Dermis blood vessel endothelial cell (primary cell): ENCODE results near the gene RPS6KC1. TPM values are rescaled to one million over a fixed set of nuclear protein-coding genes. Genes with fewer than 3 reads are reported as not detected.

Source experiments
- DNase-seq: peaks from one replicate; pipeline ENCODE4 v3.0.0; 2010
- total RNA-seq: library from RNA; depleted of rRNA; stranded (reverse); fragments of >200 nt; gene quantifications from 2 replicates; pipeline ENCODE4 v1.2.3, GENCODE V29; 2014

RPS6KC1 gene
- total RNA-seq, 1 donor from 2014 or later = 25.2 TPM

DNA sequence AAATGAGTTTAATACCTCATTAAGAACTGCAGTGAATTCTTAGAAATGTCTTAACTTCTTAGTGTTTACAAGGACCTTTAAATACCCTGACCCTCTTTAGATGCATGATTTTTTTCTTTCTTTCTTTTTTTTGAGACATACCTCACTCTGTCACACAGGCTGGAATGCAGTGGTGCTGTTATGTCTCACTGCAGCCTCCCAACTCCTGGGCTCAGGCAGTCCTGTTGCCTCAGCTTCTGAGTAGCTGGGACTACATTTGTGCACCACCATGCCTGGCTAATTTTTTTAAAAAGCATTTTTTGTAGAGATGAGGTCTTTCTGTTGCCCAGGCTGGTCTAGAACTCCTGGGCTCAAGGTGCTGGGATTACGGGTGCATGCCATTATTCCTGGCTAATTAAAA is 191.8 kb downstream of the RPS6KC1 start:
- no peak for DNase-seq

DNA sequence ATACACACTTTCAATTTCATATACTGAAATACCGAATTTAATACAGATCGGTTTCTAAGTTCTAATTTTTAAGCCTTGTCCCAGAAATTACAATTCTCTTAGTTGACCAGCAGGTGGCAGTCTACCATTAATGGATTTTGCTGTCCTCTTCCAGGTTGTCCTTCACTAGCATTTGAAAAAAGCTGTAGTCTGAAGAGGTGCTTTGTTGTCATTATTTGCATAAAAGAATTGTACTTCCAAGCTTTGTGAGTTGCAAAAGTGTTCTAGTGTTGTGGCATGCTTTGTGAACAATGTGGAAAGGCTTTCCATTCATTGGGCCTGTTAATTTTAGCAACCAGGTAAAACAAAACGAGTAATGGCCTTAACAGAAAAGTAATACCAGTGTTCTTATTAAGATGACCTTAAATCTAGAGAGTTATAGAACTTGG is 193.6 kb downstream of the RPS6KC1 start:
- peak; percentile 79 for DNase-seq

DNA sequence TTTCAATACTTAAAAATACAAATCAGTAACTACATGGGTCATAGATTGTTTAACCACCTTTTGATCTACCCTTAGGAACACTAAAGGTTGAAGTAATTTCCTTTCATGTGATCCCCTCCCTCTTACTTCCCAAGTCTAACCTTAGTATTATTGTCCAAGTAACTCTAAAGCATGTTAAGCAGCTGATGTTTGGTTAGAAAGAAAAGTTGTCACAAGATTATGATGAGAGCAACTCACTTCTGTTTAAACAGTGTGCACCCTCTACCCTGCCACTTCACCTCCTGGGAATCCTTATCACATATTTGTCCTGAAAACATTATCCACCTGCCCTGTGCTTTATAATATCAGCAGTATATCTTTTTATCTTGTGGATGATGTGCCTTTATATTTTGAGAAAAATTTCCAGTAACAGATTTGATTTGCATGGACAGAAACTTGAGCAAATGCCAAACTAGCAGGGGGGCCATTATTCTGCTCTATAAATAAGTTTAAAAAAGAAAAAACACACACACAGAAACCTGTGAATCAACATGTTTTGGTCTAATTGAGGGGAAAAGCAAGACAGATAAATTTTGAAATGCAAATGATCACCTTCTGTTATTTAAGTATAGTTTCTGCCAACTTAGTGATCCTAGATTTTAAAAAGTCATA is 194.3 kb downstream of the RPS6KC1 start:
- DNase-seq = no peak

DNA sequence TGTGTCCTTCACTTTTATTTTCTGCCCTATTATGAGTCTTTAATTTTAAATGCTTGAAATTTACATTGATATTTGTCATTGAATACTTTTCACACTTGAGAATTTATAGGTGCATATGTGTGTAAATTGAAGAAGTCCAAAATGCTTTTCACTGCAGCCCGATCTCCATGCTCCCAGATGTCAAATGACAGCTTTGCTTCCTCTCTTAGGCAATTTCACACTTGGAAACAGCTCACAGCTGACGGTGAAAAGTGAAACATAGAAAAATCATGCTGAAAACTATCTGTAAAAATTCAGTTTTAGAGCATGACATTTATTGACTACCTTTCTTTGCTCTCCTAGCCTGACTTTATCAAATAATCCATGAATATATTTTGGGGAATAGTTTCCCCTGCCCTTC is 196.0 kb downstream of the RPS6KC1 start:
- no peak for DNase-seq

DNA sequence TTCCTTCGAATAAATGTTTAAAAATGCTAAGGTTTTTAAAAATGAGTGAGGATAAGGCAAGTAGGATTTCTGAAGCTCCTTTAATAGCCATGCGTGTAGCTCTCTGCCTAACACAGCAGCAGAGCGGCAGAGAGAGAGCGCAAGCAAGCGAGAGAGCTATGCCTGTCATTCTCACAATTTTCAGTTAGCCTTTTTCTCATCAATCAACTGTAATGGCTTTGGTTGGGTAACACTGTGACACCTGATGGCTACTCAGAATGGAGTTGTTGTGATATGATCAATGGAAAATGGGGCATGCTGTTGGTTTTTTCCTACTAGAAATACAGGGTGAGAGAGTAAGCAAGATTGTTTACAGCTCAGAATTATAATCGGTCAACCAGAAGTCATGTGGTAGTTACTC is 198.4 kb downstream of the RPS6KC1 start:
- DNase-seq = no peak

DNA sequence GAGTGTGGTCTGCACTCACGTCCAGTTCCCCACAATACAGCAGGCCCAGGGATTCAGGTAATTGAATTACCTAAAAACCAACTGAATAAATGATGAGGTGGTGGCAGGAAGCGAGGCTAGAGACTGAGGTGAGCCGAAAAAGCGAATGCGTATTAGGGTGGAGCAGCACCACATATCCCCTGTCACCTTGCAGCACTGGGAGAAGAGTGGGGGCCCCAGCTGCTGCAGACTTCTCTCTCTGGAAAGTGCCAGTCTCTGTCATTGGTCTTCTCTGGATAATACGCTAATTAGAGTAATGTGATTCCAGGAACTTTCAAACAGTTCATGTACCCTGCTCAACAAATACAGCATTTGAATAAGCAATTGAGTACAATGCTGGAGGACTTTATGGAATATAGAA is 199.0 kb downstream of the RPS6KC1 start:
- no peak for DNase-seq

DNA sequence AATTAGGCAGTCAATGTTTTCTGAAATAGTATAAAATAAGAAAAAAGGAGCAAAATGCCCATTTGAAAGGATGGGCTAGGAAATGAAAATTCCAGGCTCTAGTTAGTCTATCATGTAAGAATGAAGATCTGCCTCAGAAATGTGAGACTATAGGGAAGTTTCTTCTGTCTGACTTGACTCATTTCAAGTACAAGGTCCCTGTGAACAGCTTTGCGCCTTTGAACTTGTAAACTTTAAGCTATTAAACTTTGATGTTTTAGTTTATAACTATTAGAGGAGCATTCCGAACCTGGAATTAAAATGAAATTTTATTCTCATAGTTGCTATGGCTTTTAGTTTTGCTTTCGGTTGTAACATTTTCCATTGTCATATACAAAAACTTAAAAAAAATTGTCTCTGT is 199.4 kb downstream of the RPS6KC1 start:
- DNase-seq = no peak

DNA sequence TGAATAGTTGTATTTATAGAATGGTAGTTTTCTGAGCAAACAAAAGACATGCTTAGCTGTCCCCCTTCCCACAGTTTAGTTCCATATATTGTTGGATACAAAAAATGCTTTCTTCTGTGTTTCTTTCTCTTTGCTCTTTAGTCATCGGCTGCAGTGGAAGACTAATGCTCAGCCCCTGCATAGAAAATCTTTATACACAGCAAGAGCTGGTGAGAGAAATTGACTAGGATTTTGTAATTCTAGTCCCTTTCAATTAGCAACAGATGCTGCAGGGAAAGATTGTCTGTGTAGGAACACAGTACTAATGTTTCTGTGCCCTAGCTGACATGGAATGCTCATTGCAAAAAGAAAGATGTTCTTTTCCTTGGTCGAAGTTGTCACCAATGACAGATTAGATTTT is 200.9 kb downstream of the RPS6KC1 start:
- no peak for DNase-seq

DNA sequence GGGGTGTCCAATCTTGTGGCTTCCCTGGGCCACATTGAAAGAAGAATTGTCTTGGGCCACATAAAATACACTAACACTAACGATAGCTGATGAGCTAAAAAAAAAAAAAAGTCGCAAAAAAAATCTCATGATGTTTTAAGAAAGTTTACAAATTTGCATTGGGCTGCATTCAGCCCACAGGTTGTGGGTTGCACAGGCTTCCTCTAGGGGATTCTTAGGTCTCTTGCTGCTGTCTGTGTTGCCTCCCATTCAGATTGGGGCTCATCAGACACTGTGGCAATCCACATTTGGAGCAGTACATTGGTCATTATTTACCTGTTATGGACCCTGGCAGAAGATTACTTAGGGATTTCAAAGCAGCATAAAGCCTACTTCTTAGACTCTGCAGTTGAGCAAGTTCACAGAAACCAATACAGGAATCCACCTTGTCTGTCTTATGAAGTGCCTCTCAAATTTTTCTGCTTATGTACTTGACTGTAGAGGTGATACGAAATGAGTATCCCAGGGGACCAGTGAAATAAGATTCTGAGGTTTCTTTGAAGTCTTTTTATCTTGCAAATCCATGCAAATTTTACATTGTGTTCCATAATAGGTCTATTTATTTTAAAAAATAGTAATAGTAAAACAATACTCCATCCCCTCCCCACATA is 205.5 kb downstream of the RPS6KC1 start:
- no peak for DNase-seq

DNA sequence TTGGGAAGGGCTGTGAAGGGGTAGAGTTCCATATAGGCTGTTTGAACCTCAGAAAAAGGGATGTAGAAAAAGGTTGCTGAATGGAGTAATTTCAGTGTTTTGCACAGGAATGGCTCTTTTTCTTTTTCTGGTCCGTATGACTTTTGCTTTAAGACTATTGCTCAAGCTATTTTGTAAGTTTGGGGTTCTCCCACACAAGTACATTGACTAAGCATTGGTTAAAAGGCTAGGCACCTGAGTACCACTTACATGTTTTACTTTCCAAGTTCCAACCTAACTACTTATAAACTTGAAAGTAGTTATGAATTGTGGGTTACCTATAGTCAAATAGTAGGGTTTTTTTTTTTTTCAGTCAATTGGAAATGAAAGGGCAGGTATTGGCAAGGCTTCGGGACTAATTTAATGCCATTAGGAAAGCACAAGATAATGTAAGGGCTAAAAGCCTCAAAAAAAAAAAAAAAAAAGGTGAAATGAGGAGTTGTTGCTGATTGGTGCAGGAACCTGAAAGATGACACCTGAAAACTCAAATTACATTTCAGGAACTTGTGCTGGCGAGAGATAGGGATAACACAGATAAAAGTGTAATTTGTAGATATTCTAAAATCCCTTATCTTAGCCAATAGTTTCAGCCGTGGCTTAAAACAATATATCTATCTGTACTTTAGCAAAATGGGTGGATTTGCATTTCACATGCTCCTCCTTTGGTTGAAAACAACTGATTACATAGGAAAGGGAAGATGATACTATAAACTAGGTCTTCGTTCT is 209.5 kb downstream of the RPS6KC1 start:
- no peak for DNase-seq

DNA sequence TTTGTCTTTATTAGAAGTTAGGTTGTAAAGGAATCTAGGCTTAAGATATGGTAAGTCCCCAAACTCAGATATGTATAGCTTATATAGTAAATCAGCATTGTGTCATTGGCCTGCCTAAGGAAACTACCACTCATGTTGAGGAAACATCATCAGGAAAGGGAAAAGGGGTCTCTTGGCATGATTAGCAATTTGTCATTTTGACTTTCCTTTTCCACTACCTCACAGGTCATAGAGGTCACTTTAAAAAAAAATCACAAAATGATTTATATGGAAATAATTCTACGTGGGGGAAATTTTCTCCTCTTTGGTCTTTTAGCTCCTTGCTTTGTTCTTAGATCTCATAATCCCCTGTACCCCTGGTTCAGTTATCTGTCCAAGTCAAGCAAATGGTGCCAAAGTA is 213.5 kb downstream of the RPS6KC1 start:
- peak; percentile 90 for DNase-seq

DNA sequence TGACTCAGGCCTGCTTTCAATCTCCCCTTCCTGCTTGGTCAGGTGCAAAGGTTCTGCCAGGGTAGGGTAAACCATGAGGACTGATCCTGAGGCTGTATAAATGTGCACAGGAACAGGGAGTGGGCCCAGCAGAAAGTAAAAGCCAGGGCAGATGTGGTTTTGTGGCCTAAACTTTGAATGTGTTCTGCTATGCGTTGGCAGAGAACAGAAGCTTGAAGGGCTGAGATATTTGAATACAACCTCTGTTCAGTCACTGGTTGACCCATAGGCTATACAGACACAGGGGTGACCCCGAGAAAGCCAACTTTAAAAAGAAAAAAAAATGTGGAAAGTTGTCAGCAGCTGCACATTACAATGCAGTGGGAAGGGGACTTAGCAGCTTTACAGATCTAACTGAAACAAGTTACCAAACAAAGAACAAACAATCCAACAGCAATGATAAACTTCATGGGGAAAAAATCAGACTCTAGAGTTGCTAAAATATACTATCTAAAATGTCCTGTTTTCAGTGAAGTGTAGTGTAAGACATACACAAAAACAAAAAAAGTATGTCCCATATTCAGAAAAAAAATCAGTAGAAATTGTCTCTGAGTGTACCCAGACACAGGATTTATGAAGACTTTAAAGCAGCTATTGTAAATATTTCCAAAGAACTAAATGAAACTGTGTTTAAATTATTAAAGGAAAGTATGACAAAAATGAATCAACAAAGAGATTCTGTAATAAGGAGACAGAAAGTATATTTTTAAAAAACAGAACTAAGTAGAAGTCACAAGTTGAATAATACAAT is 216.1 kb downstream of the RPS6KC1 start:
- DNase-seq = no peak

DNA sequence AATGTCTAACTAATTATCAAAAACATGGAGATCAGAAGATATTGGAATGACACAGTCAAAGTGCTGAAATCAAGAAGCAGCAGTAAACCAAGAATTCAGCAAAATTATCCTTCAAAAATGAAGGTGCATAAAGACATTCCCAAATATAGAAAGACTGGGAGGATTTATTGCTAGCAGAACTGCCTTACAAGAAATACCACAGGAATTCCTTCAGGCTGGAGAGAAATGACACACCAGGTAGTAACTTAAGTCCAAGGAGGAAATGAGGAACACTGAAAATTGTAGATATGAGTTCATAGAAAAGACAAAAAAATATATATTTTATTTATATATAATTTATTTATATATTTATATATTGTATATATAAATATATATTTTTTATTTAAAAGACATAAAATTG is 217.2 kb downstream of the RPS6KC1 start:
- no peak for DNase-seq

DNA sequence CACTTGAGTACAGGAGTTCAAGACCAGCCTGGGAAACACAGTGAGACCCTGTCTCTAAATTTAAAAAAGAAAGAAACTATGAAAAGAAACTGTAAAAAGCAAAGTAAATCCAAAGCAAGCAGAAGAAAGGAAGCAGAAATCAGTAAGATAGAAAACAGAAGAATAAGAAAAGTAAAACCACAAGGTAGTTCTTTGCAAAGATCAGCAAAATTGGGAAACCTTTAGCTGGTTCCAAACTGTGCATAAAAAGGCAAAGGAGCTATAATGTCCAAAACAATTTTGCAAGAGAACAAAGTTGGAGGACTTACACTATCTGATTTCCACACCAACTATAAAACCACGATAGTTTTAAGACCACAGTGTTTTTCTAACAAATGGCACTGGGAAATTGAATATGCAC is 218.8 kb downstream of the RPS6KC1 start:
- no peak for DNase-seq

DNA sequence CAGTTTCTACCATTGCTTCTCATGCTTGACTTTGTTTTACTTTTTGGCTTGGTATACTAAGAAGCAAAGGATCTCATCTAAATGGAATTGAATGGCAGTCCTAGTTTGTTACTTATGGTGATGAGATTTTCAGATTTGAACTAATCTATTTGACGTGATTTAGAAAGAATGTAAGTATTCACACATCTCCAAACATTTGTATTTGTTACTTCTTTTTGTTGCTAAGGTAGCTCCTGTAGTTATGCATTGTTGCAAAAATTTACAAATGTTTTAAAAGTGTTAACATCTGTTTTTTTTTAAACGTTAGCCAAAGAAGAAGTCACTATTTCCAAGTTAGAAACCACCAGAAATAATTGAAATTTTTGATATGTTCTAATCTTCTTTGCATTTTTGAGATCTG is 222.5 kb downstream of the RPS6KC1 start:
- no peak for DNase-seq

DNA sequence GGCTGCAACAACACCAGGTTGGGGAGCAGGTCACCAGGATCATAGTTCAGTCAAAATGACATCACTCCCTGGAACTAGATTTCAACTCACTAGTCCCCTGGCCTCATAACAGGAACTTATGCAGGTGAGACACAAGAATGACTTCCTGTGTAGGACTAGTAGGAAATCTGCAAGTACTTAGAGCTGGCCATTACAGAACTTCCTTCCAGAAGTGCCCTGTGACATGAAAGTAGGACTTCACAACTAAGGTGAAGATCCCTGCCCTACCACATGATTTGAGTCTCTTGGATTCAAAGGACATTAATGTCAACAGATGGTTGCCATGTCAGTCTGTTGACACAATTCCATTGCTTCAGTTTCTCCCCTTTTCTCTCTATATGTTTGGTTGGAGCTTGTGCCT is 223.1 kb downstream of the RPS6KC1 start:
- peak; percentile 44 for DNase-seq

DNA sequence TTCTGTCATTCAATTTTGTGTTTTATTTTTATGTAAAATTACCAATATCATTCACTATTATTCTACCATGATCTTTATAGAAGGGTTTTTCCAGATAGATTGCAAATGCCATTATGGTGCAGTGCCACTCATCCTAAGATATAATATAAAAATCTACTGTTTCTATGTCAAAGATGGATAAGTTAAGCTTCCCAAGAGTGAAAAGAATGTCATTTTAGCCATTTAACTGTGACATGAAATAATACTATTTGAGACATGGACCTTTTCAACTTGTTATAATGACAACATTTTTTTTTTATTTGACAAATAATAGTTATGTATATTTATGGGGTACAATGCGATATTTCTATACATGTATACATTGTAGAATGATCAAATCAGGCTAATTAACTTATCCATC is 224.3 kb downstream of the RPS6KC1 start:
- DNase-seq = no peak

DNA sequence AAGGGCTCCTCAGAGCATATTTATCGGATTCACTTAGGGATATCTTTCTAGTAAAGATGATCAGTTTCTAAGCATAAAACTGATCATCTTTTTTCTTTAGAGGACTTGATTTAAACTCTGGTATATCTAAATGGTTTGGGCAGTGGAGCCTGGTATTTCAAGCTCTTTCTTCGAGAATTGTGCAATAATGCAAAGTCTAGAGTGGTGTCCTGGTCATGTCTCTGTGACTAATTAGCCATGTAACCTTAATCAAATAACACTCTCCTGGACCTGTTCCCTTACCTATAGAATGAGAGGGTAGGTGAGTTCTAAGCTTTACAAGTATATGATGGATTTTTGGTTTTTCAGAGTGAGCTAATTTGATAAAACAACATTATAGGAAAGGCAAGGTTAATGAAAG is 225.2 kb downstream of the RPS6KC1 start:
- DNase-seq = no peak

DNA sequence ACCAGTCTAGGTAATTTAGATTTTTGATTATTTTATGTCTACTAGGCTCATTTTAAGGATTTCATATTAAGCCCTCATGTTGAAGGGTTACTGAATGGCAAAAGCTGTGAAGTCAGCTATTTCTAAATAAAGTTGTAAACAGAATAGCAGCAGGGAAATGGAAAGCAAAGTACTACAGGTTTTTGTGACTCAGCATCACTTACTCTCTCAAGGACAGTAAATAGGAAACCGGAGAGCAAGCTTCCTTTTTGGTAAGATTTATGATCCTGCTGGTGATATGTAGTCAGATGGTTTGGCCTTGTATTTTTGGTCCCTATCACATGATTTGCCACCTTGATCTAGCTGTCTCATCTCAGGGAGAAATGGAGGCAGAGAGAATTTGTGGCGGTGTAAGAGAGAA is 226.0 kb downstream of the RPS6KC1 start:
- peak; percentile 55 for DNase-seq

DNA sequence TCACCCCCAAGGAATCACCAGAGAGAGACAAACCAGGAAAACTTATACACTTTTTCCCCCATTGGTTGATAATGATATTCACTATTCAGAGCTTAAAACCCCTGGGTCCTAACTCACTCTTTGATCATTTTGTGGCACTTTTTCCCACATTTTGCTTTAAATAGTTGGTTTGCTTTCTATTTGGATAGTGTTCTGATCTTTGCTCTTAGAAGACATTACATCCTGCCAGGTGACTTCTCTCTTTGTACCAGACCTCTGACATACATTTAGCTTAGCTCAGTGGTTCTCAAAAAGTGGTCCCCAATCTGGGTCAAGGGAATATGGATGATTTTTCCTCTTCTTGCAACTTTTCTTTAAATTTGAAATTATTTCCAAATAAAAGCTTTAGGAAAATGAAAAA is 228.4 kb downstream of the RPS6KC1 start:
- no peak for DNase-seq

DNA sequence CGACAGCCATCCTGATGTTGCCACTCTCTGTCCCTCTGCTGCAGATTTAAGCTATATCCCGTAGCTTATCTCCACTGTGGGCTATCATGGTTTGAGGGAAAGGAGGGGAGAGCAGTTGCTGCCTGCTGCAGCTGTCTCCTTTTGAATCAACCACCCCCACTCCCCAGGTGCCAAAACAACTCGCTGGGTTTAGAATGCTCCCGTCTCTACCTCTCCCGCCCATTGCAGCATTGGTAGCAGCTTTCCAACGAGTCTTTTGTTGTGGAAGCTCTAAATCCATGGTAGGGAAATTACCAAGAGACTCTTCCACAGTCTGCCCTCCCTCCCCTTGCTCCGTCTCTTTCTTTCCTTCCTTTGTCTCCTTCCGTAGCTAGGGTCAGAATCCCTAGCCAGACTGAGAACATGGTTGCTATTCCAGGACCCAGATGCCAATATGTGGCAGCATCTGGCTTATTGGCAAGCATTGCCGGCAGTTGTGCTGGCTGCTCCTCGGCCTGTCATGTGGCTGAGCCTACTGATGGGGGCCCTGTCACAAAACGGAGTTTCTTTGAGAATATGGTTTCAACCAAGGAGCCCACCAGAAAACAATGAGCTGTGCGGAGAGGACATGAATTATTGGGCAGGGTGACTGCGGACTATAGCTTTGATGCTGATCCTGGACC is 230.7 kb downstream of the RPS6KC1 start:
- no peak for DNase-seq

DNA sequence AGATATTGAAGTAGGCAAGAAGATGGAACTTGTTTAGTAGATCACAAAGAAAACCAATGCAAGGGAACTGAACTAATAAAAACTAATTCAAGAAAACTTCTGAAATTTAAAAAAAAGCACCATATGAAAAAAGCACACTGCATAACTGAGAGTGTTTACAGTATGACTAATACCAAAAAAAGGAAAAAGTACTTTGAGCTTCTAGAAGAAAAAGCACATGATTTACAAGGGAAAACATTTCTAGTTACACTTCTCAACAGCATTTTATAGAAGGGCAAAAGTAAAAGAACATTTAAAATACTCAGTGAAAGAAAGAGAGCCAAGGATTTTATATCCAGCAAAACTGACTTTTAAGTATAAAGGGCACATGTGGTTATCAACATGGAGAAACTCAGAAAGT is 233.6 kb downstream of the RPS6KC1 start:
- peak; percentile 6 for DNase-seq

DNA sequence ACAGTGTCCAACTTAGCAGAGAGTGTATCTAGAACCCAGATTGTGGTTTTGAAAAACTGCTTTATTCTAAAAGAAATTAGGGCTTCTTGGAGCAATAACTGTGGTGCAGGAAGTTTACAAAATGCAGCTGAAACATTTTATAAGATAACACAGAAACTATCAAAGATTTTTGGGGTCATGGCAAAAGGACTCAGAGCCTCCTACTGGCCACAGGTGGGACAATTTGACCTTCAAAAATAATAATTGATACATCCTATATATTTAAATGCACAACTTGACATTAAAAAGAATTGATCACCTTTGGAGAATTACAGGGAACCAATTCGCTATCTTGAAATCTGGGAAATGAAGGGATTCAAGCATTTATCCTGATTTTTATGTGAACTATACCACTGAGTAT is 235.2 kb downstream of the RPS6KC1 start:
- DNase-seq = peak; percentile 20
